Measurements from ENCODE around the gene USP54. TPM values are rescaled to one million over a fixed set of nuclear protein-coding genes. Genes with fewer than 3 reads are reported as not detected.

USP54 gene
- total and polyA plus RNA-seq, 9 of the 15 experiments (the other 6 are each of a cell fraction or from before 2014, with no cell fraction given): 3.8 to 40.1 (median 16.9) TPM

GRCh38 chr10:73456187-73456890 is 134.8 kb downstream of the USP54 start (continued):
- TF ChIP-seq ZNF407 (IDR thresholded peaks at IDR 0.05; ENCODE audit: low read depth) (no peak), SMARCA4 (IDR thresholded peaks at IDR 0.05) (peak; percentile 100), MEF2A (IDR thresholded peaks at IDR 0.05; ENCODE audit: control insufficient read depth, low read depth, low read length) (peak; percentile 68), NR4A1 (CRISPR knock-in tag; IDR thresholded peaks at IDR 0.05) (no peak), NR4A1 (tag; IDR thresholded peaks at IDR 0.05) (peak; percentile 96), BRD9 (IDR thresholded peaks at IDR 0.05; ENCODE audit: low read depth, partially characterized antibody) (peak; percentile 47), ZFP30 (CRISPR knock-in tag; IDR thresholded peaks at IDR 0.05; ENCODE audit: borderline replicate concordance) (no peak), NFIC (IDR thresholded peaks at IDR 0.05) (peak; percentile 99), SRF (CRISPR knock-in tag; IDR thresholded peaks at IDR 0.05) (no peak; a peak in 1 of 4 replicates), THRAP3 (IDR thresholded peaks at IDR 0.05; ENCODE audit: borderline replicate concordance) (0 out of 2 replicates have a peak, but pooled peaks have one; percentile 49)

All from K562 (cell line).